SK-N-SH treated with all-trans-retinoic acid at 6 μM for 48 hours (cell line): ENCODE measurements around the gene USP35.

Source experiments
- ATAC-seq: fragments of 200-7000 bp; cut with Tn5 transposase; 3 replicates; pipeline ENCODE4 v1.9.1; 2020; ENCODE audit warnings: mild to moderate bottlenecking, moderate library complexity
- ARNTL ChIP-seq: fragments of 450-650 bp; formaldehyde crosslinking; IDR thresholded peaks from 2 replicates; pipeline ENCODE4 v1.5.0; 2020; ENCODE audit warnings: low read depth, mild to moderate bottlenecking, moderate library complexity, borderline replicate concordance
- BACH2 ChIP-seq: fragments of 250-450 bp; sonication (Bioruptor Pico); IDR thresholded peaks from 2 replicates; pipeline ENCODE4 v1.9.0; 2021; ENCODE audit warnings: mild to moderate bottlenecking, borderline replicate concordance
- CSDC2 ChIP-seq: fragments of 250-450 bp; sonication (Bioruptor Pico); IDR thresholded peaks from 2 replicates; pipeline ENCODE4 v1.5.0; 2020; ENCODE audit warnings: mild to moderate bottlenecking, moderate library complexity
- ESRRG ChIP-seq: fragments of 250-450 bp; sonication (Bioruptor Pico); IDR thresholded peaks from 2 replicates; pipeline ENCODE4 v1.6.1; 2021; ENCODE audit warnings: mild to moderate bottlenecking
- GLIS3 ChIP-seq: fragments of 250-450 bp; sonication (Bioruptor Pico); IDR thresholded peaks from 2 replicates; pipeline ENCODE4 v1.5.0; 2020; ENCODE audit warnings: mild to moderate bottlenecking, moderate library complexity
- ISL1 ChIP-seq: fragments of 250-450 bp; sonication (Bioruptor Pico); IDR thresholded peaks from 2 replicates; pipeline ENCODE4 v2.1.2; 2022; ENCODE audit warnings: mild to moderate bottlenecking, moderate library complexity
- OSR1 ChIP-seq: fragments of 250-450 bp; sonication (Bioruptor Pico); IDR thresholded peaks from 2 replicates; pipeline ENCODE4 v1.8.0; 2022; ENCODE audit warnings: moderate library complexity, mild to moderate bottlenecking, inconsistent platforms
- POU6F1 ChIP-seq: fragments of 250-450 bp; sonication (Bioruptor Pico); IDR thresholded peaks from 2 replicates; pipeline ENCODE4 v1.8.0; 2021; ENCODE audit warnings: low read depth, mild to moderate bottlenecking, moderate library complexity, borderline replicate concordance
- PPARA ChIP-seq: fragments of 250-450 bp; sonication (Bioruptor Pico); IDR thresholded peaks from 2 replicates; pipeline ENCODE4 v1.5.0; 2020; ENCODE audit warnings: mild to moderate bottlenecking, borderline replicate concordance
- RARB ChIP-seq: fragments of 250-450 bp; sonication (Bioruptor Pico); IDR thresholded peaks from 2 replicates; pipeline ENCODE4 v1.8.0; 2021; ENCODE audit warnings: mild to moderate bottlenecking, moderate library complexity
- SNAI2 ChIP-seq: fragments of 250-450 bp; sonication (Bioruptor Pico); IDR thresholded peaks from 2 replicates; pipeline ENCODE4 v1.5.0; 2020; ENCODE audit warnings: mild to moderate bottlenecking, moderate library complexity
- TCF4 ChIP-seq: fragments of 250-450 bp; sonication (Bioruptor Pico); IDR thresholded peaks from 2 replicates; pipeline ENCODE4 v1.8.0; 2021; ENCODE audit warnings: mild to moderate bottlenecking, moderate library complexity, borderline replicate concordance
- TOX ChIP-seq: fragments of 250-450 bp; sonication (Bioruptor Pico); IDR thresholded peaks from 2 replicates; pipeline ENCODE4 v1.8.0; 2021; ENCODE audit warnings: mild to moderate bottlenecking, moderate library complexity, borderline replicate concordance
- ZC3H10 ChIP-seq: fragments of 250-450 bp; sonication (Bioruptor Pico); IDR thresholded peaks from 2 replicates; pipeline ENCODE4 v1.5.1; 2021; ENCODE audit warnings: mild to moderate bottlenecking, moderate library complexity
- ZFP30 ChIP-seq: fragments of 450-650 bp; formaldehyde crosslinking; IDR thresholded peaks from 2 replicates; pipeline ENCODE4 v1.5.0; 2022; ENCODE audit warnings: mild to moderate bottlenecking, moderate library complexity
- ZNF565 ChIP-seq: fragments of 450-650 bp; formaldehyde crosslinking; conservative IDR thresholded peaks from 2 replicates; pipeline ENCODE4 v1.5.0; 2020; ENCODE audit warnings: low read depth, mild to moderate bottlenecking, moderate library complexity
- ZNF70 ChIP-seq: fragments of 450-650 bp; formaldehyde crosslinking; IDR thresholded peaks from 2 replicates; pipeline ENCODE4 v1.5.0; 2020; ENCODE audit warnings: mild to moderate bottlenecking, moderate library complexity
- ZNF8 ChIP-seq: fragments of 450-650 bp; formaldehyde crosslinking; IDR thresholded peaks from 2 replicates; pipeline ENCODE4 v1.5.0; 2020; ENCODE audit warnings: mild to moderate bottlenecking, moderate library complexity
- TF ChIP-seq, protein P1 (sequence below): fragments of 250-450 bp; sonication (Bioruptor Pico); IDR thresholded peaks from 2 replicates; pipeline ENCODE4 v1.8.0; 2020; ENCODE audit warnings: mild to moderate bottlenecking, moderate library complexity, borderline replicate concordance
- TF ChIP-seq, protein P2 (sequence below): fragments of 250-450 bp; sonication (Bioruptor Pico); IDR thresholded peaks from 2 replicates; pipeline ENCODE4 v1.5.0; 2020; ENCODE audit warnings: mild to moderate bottlenecking, moderate library complexity
- TF ChIP-seq, protein P3 (sequence below): fragments of 250-450 bp; sonication (Bioruptor Pico); IDR thresholded peaks from 2 replicates; pipeline ENCODE4 v1.5.1; 2021; ENCODE audit warnings: mild to moderate bottlenecking, moderate library complexity
- TF ChIP-seq, protein P4 (sequence below): fragments of 250-450 bp; sonication (Bioruptor Pico); IDR thresholded peaks from 2 replicates; pipeline ENCODE4 v1.5.1; 2020; ENCODE audit warnings: low read depth, mild to moderate bottlenecking, moderate library complexity

The USP35 gene

DNA sequence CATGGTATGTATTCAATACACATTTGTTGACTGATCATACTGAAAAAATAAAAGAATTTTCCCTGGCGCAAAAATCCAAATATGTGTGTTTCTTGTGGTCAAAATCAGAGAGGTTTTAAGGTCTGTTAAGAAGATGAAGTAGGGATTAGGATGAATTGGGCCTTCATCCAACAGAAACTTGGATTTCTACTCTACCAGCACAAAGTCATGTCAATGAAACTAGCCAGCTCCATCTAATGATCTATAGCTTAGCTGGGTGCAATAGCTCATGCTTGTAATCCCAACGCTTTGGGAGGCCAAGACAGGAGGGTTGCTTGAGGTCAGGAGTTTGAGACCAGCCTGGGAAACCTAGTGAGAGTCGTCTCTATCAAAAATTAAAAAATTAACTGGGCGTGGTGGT lies 65.5 kb downstream of the USP35 start:
- TF ChIP-seq ESRRG (CRISPR knock-in tag) (no peak), ARNTL (CRISPR knock-in tag) (no peak), POU6F1 (CRISPR knock-in tag) (no peak), ISL1 (CRISPR knock-in tag) (no peak), ZNF565 (CRISPR knock-in tag) (no peak), GLIS3 (CRISPR knock-in tag) (no peak), TOX (CRISPR knock-in tag) (no peak), OSR1 (CRISPR knock-in tag) (no peak), SNAI2 (no peak), ZNF70 (CRISPR knock-in tag) (no peak), ZFP30 (CRISPR knock-in tag) (no peak), BACH2 (CRISPR knock-in tag) (no peak), ZC3H10 (CRISPR knock-in tag) (no peak), RARB (CRISPR knock-in tag) (no peak)
- TF ChIP-seq, protein P1, sequence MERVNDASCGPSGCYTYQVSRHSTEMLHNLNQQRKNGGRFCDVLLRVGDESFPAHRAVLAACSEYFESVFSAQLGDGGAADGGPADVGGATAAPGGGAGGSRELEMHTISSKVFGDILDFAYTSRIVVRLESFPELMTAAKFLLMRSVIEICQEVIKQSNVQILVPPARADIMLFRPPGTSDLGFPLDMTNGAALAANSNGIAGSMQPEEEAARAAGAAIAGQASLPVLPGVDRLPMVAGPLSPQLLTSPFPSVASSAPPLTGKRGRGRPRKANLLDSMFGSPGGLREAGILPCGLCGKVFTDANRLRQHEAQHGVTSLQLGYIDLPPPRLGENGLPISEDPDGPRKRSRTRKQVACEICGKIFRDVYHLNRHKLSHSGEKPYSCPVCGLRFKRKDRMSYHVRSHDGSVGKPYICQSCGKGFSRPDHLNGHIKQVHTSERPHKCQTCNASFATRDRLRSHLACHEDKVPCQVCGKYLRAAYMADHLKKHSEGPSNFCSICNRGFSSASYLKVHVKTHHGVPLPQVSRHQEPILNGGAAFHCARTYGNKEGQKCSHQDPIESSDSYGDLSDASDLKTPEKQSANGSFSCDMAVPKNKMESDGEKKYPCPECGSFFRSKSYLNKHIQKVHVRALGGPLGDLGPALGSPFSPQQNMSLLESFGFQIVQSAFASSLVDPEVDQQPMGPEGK (CRISPR knock-in tag) = no peak
- TF ChIP-seq, protein P2, sequence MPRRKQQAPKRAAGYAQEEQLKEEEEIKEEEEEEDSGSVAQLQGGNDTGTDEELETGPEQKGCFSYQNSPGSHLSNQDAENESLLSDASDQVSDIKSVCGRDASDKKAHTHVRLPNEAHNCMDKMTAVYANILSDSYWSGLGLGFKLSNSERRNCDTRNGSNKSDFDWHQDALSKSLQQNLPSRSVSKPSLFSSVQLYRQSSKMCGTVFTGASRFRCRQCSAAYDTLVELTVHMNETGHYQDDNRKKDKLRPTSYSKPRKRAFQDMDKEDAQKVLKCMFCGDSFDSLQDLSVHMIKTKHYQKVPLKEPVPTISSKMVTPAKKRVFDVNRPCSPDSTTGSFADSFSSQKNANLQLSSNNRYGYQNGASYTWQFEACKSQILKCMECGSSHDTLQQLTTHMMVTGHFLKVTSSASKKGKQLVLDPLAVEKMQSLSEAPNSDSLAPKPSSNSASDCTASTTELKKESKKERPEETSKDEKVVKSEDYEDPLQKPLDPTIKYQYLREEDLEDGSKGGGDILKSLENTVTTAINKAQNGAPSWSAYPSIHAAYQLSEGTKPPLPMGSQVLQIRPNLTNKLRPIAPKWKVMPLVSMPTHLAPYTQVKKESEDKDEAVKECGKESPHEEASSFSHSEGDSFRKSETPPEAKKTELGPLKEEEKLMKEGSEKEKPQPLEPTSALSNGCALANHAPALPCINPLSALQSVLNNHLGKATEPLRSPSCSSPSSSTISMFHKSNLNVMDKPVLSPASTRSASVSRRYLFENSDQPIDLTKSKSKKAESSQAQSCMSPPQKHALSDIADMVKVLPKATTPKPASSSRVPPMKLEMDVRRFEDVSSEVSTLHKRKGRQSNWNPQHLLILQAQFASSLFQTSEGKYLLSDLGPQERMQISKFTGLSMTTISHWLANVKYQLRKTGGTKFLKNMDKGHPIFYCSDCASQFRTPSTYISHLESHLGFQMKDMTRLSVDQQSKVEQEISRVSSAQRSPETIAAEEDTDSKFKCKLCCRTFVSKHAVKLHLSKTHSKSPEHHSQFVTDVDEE = no peak
- TF ChIP-seq, protein P3, sequence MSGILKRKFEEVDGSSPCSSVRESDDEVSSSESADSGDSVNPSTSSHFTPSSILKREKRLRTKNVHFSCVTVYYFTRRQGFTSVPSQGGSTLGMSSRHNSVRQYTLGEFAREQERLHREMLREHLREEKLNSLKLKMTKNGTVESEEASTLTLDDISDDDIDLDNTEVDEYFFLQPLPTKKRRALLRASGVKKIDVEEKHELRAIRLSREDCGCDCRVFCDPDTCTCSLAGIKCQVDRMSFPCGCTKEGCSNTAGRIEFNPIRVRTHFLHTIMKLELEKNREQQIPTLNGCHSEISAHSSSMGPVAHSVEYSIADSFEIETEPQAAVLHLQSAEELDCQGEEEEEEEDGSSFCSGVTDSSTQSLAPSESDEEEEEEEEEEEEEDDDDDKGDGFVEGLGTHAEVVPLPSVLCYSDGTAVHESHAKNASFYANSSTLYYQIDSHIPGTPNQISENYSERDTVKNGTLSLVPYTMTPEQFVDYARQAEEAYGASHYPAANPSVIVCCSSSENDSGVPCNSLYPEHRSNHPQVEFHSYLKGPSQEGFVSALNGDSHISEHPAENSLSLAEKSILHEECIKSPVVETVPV (CRISPR knock-in tag) = no peak
- TF ChIP-seq, protein P4, sequence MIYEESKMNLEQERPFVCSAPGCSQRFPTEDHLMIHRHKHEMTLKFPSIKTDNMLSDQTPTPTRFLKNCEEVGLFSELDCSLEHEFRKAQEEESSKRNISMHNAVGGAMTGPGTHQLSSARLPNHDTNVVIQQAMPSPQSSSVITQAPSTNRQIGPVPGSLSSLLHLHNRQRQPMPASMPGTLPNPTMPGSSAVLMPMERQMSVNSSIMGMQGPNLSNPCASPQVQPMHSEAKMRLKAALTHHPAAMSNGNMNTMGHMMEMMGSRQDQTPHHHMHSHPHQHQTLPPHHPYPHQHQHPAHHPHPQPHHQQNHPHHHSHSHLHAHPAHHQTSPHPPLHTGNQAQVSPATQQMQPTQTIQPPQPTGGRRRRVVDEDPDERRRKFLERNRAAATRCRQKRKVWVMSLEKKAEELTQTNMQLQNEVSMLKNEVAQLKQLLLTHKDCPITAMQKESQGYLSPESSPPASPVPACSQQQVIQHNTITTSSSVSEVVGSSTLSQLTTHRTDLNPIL (CRISPR knock-in tag) = no peak
- ATAC-seq = no peak

GRCh38 chr11:78255919-78256318 lies 67.2 kb downstream of the USP35 start:
- ATAC-seq = no peak
- TF ChIP-seq ESRRG (CRISPR knock-in tag) = no peak
- TF ChIP-seq CSDC2 = no peak
- TF ChIP-seq ZFP30 (CRISPR knock-in tag) = no peak
- no peak for TF ChIP-seq ZNF8 (CRISPR knock-in tag)
- no peak for TF ChIP-seq ZC3H10 (CRISPR knock-in tag)
- TF ChIP-seq, protein P2 = no peak
- TF ChIP-seq TCF4 (CRISPR knock-in tag) = no peak
- TF ChIP-seq ARNTL (CRISPR knock-in tag) = no peak
- TF ChIP-seq, protein P1 (CRISPR knock-in tag) = no peak
- no peak for TF ChIP-seq SNAI2
- TF ChIP-seq TOX (CRISPR knock-in tag) = no peak
- TF ChIP-seq RARB (CRISPR knock-in tag) = no peak
- TF ChIP-seq, protein P3 (CRISPR knock-in tag) = no peak
- TF ChIP-seq, protein P4 (CRISPR knock-in tag) = no peak
- TF ChIP-seq ISL1 (CRISPR knock-in tag) = no peak
- TF ChIP-seq PPARA (CRISPR knock-in tag) = no peak
